ENCODE data around the gene CERS5. TPM values are rescaled to one million over a fixed set of nuclear protein-coding genes. Genes with fewer than 3 reads are reported as not detected.

CERS5 gene
- total RNA-seq, 4 donors from 2014 or later = 29.4 to 45.1 (median 38.9) TPM

DNA sequence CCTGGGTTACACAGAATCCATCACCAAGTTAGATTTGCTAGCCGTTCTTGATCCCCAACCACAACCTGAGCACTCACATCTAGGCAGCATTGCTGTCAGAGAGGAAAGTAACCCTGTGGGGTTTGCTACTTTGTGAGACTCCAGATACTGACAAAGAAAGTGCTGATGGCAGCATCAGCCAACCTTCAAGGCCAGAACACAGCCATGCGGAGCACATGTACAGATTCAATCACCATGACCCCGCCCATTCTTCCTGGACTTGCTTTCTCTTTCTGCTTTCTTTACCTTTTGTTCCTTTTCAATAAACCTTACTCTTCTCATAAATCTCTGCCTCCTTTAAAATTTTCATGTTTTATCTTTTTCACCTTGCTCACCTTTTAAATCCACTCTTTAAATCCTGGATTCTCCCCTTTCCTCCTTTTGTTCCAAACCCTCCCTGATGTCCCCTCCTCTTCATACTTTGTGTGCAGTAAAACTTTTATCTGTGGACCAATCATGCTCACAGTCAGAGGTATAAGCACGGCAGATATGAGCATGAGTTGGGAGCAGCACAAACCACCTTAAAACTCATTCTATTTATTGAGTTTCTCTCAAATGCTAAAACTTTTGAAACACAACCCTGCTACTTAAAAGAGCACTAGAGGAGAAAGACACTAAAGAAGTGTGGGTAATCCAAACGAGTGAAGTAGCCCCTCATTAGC lies 21.9 kb upstream of the CERS5 start:
- Histone ChIP-seq H3K4me1 (peaks cover 53% of the 10 kb centered on the region), H3K9me3 (no peaks in the 10 kb centered on the region), H3K27me3 (no peaks in the 10 kb centered on the region), H3K27ac (peak overlapping the region; percentile 63), H3K36me3 (peaks cover 23% of the 10 kb centered on the region), H3K4me3 (no peak overlapping the region)
- WGBS = 69% methylated on average over 5 of the region's 5 CpGs
- DNase-seq (ENCODE audit: low spot score in 2 of 2) = no peak
- TF ChIP-seq, protein P1, sequence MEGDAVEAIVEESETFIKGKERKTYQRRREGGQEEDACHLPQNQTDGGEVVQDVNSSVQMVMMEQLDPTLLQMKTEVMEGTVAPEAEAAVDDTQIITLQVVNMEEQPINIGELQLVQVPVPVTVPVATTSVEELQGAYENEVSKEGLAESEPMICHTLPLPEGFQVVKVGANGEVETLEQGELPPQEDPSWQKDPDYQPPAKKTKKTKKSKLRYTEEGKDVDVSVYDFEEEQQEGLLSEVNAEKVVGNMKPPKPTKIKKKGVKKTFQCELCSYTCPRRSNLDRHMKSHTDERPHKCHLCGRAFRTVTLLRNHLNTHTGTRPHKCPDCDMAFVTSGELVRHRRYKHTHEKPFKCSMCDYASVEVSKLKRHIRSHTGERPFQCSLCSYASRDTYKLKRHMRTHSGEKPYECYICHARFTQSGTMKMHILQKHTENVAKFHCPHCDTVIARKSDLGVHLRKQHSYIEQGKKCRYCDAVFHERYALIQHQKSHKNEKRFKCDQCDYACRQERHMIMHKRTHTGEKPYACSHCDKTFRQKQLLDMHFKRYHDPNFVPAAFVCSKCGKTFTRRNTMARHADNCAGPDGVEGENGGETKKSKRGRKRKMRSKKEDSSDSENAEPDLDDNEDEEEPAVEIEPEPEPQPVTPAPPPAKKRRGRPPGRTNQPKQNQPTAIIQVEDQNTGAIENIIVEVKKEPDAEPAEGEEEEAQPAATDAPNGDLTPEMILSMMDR (IDR thresholded peaks at IDR 0.05) = no peak
- no peak for TF ChIP-seq POLR2A (IDR thresholded peaks at IDR 0.05)
- TF ChIP-seq EP300 (IDR thresholded peaks at IDR 0.05) = no peak
- no peak for TF ChIP-seq POLR2AphosphoS5 (IDR thresholded peaks at IDR 0.05)

GRCh38 chr12:50188241-50188781 lies 21.1 kb upstream of the CERS5 start:
- TF ChIP-seq POLR2AphosphoS5 (IDR thresholded peaks at IDR 0.05) = no peak
- no peak for TF ChIP-seq POLR2A (IDR thresholded peaks at IDR 0.05)
- TF ChIP-seq, protein P1 (IDR thresholded peaks at IDR 0.05) = no peak
- TF ChIP-seq EP300 (IDR thresholded peaks at IDR 0.05) = no peak
- WGBS = 46% methylated on average over 4 of the region's 4 CpGs
- Histone ChIP-seq H3K27me3 (no peaks in the 10 kb centered on the region), H3K27ac (peak overlapping the region; percentile 63), H3K4me3 (no peak overlapping the region), H3K9me3 (no peaks in the 10 kb centered on the region), H3K4me1 (peaks cover 54% of the 10 kb centered on the region), H3K36me3 (peaks cover 22% of the 10 kb centered on the region)
- no peak for DNase-seq (ENCODE audit: low spot score in 2 of 2)

- peaks cover 13% of the 10 kb centered on the region for H3K36me3 ChIP-seq
- 38% methylated on average over 7 of the region's 7 CpGs for WGBS
- DNase-seq (ENCODE audit: low spot score in 2 of 2) = no peak
- H3K4me3 ChIP-seq = no peak overlapping the region
- H3K27me3 ChIP-seq = no peaks in the 10 kb centered on the region
- no peak for TF ChIP-seq EP300 (IDR thresholded peaks at IDR 0.05)
- TF ChIP-seq, protein P1 (IDR thresholded peaks at IDR 0.05) = no peak
- TF ChIP-seq POLR2A (IDR thresholded peaks at IDR 0.05) = no peak
- TF ChIP-seq POLR2AphosphoS5 (IDR thresholded peaks at IDR 0.05) = no peak
- H3K4me1 ChIP-seq = peaks cover 54% of the 10 kb centered on the region
- H3K27ac ChIP-seq = peak overlapping the region; percentile 63
- no peaks in the 10 kb centered on the region for H3K9me3 ChIP-seq
Measured at GRCh38 chr12:50187084-50187900, 20.1 kb upstream of the CERS5 start.

DNA sequence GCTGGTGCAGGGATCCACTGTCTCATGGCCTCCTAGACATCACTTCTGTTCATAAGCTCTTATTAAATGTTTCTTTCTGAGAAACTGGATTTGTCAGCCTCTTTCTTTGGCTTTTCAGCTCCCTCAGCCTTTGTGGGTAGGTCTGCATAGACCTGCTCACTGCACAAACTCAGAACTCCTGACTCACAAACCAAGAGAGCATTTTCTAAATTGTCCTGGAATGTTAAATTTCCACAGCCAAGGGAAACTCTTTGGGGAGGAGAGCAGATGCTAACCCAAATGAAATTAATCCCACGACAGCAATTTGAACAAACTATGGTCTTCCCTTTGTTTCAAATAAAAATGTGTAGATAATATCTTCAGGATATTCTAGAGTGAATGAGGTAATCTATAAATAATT lies 19.5 kb upstream of the CERS5 start:
- peaks cover 13% of the 10 kb centered on the region for H3K36me3 ChIP-seq
- no peak overlapping the region for H3K4me3 ChIP-seq
- peak overlapping the region; percentile 63 for H3K27ac ChIP-seq
- TF ChIP-seq POLR2A (IDR thresholded peaks at IDR 0.05) = no peak
- TF ChIP-seq POLR2AphosphoS5 (IDR thresholded peaks at IDR 0.05) = no peak
- TF ChIP-seq, protein P1 (IDR thresholded peaks at IDR 0.05) = no peak
- no peaks in the 10 kb centered on the region for H3K27me3 ChIP-seq
- H3K9me3 ChIP-seq = no peaks in the 10 kb centered on the region
- H3K4me1 ChIP-seq = peaks cover 54% of the 10 kb centered on the region
- 39% methylated on average over 1 of the region's 1 CpG for WGBS
- no peak for DNase-seq (ENCODE audit: low spot score in 2 of 2)
